Fibroblast of skin of left quadriceps (primary cell): ENCODE results near the gene THUMPD3.

Source experiments
- DNase-seq, 2 experiments: peaks; one replicate each; pipeline ENCODE4 v3.0.0-alpha.2; 2013; ENCODE audit warnings: low read depth in 2 of 2

THUMPD3 gene

GRCh38 chr3:9361691-9362388 lies 1.0 kb upstream of the THUMPD3 start:
- no peak for DNase-seq

- no peak for DNase-seq
These were observed 6.7 kb downstream of the THUMPD3 start for GRCh38 chr3:9369508-9369907.

GRCh38 chr3:9373465-9373864 lies 10.6 kb downstream of the THUMPD3 start:
- DNase-seq, result no peak

GRCh38 chr3:9377981-9378380 lies 15.1 kb downstream of the THUMPD3 start:
- DNase-seq, result no peak

GRCh38 chr3:9379327-9379726 lies 16.5 kb downstream of the THUMPD3 start:
- DNase-seq, result no peak

GRCh38 chr3:9380014-9380413 lies 17.2 kb downstream of the THUMPD3 start:
- no peak for DNase-seq

GRCh38 chr3:9384141-9384828 lies 21.4 kb downstream of the THUMPD3 start:
- DNase-seq, result no peak

- DNase-seq, result no peak
These were observed 22.6 kb downstream of the THUMPD3 start for GRCh38 chr3:9385187-9386077.

GRCh38 chr3:9386078-9386459 lies 23.2 kb downstream of the THUMPD3 start:
- DNase-seq, result no peak

- no peak for DNase-seq
These were observed 23.9 kb downstream of the THUMPD3 start for GRCh38 chr3:9386501-9387321.

- DNase-seq, result no peak
These were observed 24.4 kb downstream of the THUMPD3 start for GRCh38 chr3:9387322-9387655.

GRCh38 chr3:9388142-9388541 lies 25.3 kb downstream of the THUMPD3 start:
- no peak for DNase-seq

GRCh38 chr3:9388562-9389272 lies 25.9 kb downstream of the THUMPD3 start:
- no peak for DNase-seq

GRCh38 chr3:9390265-9390888 lies 27.5 kb downstream of the THUMPD3 start:
- no peak for DNase-seq

- no peak for DNase-seq
These were observed 29.2 kb downstream of the THUMPD3 start for GRCh38 chr3:9392041-9392440.

GRCh38 chr3:9395570-9396300 lies 32.9 kb downstream of the THUMPD3 start:
- no peak for DNase-seq

- peak; percentile 94 to 95 for DNase-seq
These were observed 33.4 kb downstream of the THUMPD3 start for GRCh38 chr3:9396301-9396631.

GRCh38 chr3:9396632-9397331 lies 33.9 kb downstream of the THUMPD3 start:
- DNase-seq, result peak; percentile 100

- DNase-seq, result peak; percentile 96 to 97
These were observed 34.6 kb downstream of the THUMPD3 start, which contains the start of gene SETD5 for GRCh38 chr3:9397332-9397905. TSS of gene SETD5 (plus strand) at chr3:9397615. CDS start at chr3:9428939, 31,324 bp downstream.
